OCI-LY1 (cell line): ENCODE measurements around the gene ARL3.
A peak's percentile ranks its signal among the peaks of the same experiment; 100 is the strongest.

Experiments used
- H2AFZ ChIP-seq: fragments of 200-600 bp; sonication (generic), shearing (Covaris generic); 2 replicates; pipeline ENCODE4 v1.6.0; 2014; ENCODE audit warnings: antibody characterized with exemption, mild to moderate bottlenecking, low read length
- H3F3A ChIP-seq: fragments of 200-600 bp; sonication (generic), shearing (Covaris generic); 2 replicates; pipeline ENCODE4 v1.6.0; 2014; ENCODE audit warnings: mild to moderate bottlenecking, antibody characterized with exemption, low read length, moderate library complexity; ENCODE audit not compliant: insufficient read depth
- H3K27ac ChIP-seq: fragments of 200-600 bp; sonication (generic); 2 replicates; pipeline ENCODE4 v1.5.1; 2014; ENCODE audit warnings: low read length, mixed run types, mild to moderate bottlenecking, low read depth; ENCODE audit not compliant: poor library complexity, severe bottlenecking
- H3K27me3 ChIP-seq: fragments of 200-600 bp; sonication (generic); 2 replicates; pipeline ENCODE4 v1.6.0; 2014; ENCODE audit warnings: antibody characterized with exemption, mild to moderate bottlenecking, low read length, moderate library complexity; ENCODE audit not compliant: insufficient read depth
- H3K36me3 ChIP-seq: fragments of 200-600 bp; sonication (generic); 2 replicates; pipeline ENCODE4 v1.6.1; 2014; ENCODE audit warnings: mild to moderate bottlenecking, antibody characterized with exemption, low read length, moderate library complexity, mixed read lengths; ENCODE audit not compliant: insufficient read depth
- H3K4me1 ChIP-seq: fragments of 200-600 bp; sonication (generic); 2 replicates; pipeline ENCODE4 v1.5.1; 2014; ENCODE audit warnings: mild to moderate bottlenecking, low read length, moderate library complexity; ENCODE audit not compliant: insufficient read depth, severe bottlenecking
- H3K4me2 ChIP-seq: fragments of 200-600 bp; sonication (generic), shearing (Covaris generic); 2 replicates; pipeline ENCODE4 v1.6.1; 2014; ENCODE audit warnings: low read length
- H3K4me3 ChIP-seq: fragments of 200-600 bp; sonication (generic); 2 replicates; pipeline ENCODE4 v1.5.1; 2014; ENCODE audit warnings: low read length, low read depth, mild to moderate bottlenecking, mixed read lengths; ENCODE audit not compliant: poor library complexity, severe bottlenecking
- H3K79me2 ChIP-seq: fragments of 200-600 bp; shearing (Covaris generic); 2 replicates; pipeline ENCODE4 v1.6.1; 2016; ENCODE audit warnings: mixed run types, low read length, mixed read lengths; ENCODE audit not compliant: insufficient read depth
- H3K9ac ChIP-seq: fragments of 200-600 bp; sonication (generic), shearing (Covaris generic); 2 replicates; pipeline ENCODE4 v1.6.1; 2014; ENCODE audit warnings: mild to moderate bottlenecking, low read length, mixed read lengths
- H3K9me2 ChIP-seq: fragments of 200-600 bp; sonication (generic), shearing (Covaris generic); 2 replicates; pipeline ENCODE4 v1.6.1; 2014; ENCODE audit warnings: low read depth, mild to moderate bottlenecking, low read length, mixed read lengths
- H3K9me3 ChIP-seq: fragments of 200-600 bp; shearing (Covaris generic); 2 replicates; pipeline ENCODE4 v1.6.1; 2014; ENCODE audit warnings: low read length, mixed read lengths
- H4K20me1 ChIP-seq: fragments of 200-600 bp; sonication (generic), shearing (Covaris generic); 2 replicates; pipeline ENCODE4 v1.6.0; 2016; ENCODE audit warnings: mild to moderate bottlenecking, low read length; ENCODE audit not compliant: insufficient read depth
- EZH2 ChIP-seq: fragments of 200-600 bp; sonication (generic), shearing (Covaris generic); IDR thresholded peaks from 2 replicates; pipeline ENCODE4 v1.8.0; 2017; ENCODE audit warnings: borderline replicate concordance, mixed run types, mild to moderate bottlenecking, antibody characterized with exemption, low read length, moderate library complexity, mixed read lengths
- TF ChIP-seq, protein P1 (sequence below): fragments of 200-600 bp; sonication (generic), shearing (Covaris generic); IDR thresholded peaks from 2 replicates; pipeline ENCODE4 v1.5.1; 2017; ENCODE audit warnings: mild to moderate bottlenecking, antibody characterized with exemption, low read length, moderate library complexity, mixed read lengths

ARL3 gene

DNA sequence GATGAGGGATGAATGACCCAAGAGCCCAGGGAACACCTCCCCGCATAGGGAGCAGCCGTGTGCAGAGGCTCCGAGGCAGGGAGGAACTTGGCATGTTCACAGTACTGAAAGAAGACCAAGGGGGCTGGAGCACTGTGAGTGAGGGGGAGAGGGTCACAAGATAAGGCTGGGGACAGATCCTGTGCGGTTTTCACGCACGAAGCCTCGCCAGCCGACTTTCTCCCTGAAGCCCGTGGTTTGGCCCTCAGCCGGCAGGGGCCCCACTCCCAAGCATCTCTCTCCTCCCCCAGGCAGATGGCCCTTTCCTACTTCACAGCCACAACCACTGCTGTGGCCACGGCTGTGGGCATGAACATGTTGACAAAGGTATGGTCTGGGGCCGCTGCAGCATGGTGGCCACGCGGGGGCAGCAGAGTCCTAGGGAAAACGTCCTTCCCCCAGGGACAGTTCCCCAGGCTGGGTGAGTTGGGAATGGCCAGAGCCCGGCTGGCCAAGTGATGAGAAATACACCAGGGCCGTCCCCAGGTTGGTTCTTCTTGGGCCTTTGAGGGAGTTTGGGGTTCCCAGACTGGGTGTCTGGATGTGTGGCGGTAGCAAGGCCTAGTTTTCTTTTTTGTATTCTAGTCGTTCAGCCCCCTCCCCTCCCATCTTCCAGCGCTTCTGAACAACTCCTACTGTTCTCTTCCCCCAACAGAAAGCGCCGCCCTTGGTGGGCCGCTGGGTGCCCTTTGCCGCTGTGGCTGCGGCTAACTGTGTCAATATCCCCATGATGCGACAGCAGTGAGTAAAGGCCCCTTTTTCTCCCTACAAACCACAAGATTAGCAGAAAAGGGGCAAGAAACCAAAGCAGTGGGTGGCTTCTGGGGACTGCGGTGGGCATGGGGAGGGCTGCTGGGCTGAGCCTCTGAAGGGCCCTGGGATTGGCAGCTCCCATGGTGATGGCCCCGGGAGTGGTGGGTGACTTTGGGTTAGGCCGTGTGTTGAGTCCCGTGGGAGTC lies 15.1 kb upstream of the ARL3 start:
- Histone ChIP-seq H3K9me2 (no peaks in the 10 kb centered on the region), H3K36me3 (peaks cover 35% of the 10 kb centered on the region), H3K4me1 (no peaks in the 10 kb centered on the region), H2AFZ (no peak overlapping the region), H3F3A (no peaks in the 10 kb centered on the region), H3K27me3 (no peaks in the 10 kb centered on the region), H3K27ac (no peak overlapping the region), H3K4me2 (no peak overlapping the region), H3K4me3 (no peak overlapping the region), H3K9me3 (no peaks in the 10 kb centered on the region), H3K79me2 (no peaks in the 10 kb centered on the region), H4K20me1 (no peaks in the 10 kb centered on the region), H3K9ac (no peak overlapping the region)
- TF ChIP-seq, protein P1, sequence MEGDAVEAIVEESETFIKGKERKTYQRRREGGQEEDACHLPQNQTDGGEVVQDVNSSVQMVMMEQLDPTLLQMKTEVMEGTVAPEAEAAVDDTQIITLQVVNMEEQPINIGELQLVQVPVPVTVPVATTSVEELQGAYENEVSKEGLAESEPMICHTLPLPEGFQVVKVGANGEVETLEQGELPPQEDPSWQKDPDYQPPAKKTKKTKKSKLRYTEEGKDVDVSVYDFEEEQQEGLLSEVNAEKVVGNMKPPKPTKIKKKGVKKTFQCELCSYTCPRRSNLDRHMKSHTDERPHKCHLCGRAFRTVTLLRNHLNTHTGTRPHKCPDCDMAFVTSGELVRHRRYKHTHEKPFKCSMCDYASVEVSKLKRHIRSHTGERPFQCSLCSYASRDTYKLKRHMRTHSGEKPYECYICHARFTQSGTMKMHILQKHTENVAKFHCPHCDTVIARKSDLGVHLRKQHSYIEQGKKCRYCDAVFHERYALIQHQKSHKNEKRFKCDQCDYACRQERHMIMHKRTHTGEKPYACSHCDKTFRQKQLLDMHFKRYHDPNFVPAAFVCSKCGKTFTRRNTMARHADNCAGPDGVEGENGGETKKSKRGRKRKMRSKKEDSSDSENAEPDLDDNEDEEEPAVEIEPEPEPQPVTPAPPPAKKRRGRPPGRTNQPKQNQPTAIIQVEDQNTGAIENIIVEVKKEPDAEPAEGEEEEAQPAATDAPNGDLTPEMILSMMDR = peak; percentile 43
- no peak for TF ChIP-seq EZH2

DNA sequence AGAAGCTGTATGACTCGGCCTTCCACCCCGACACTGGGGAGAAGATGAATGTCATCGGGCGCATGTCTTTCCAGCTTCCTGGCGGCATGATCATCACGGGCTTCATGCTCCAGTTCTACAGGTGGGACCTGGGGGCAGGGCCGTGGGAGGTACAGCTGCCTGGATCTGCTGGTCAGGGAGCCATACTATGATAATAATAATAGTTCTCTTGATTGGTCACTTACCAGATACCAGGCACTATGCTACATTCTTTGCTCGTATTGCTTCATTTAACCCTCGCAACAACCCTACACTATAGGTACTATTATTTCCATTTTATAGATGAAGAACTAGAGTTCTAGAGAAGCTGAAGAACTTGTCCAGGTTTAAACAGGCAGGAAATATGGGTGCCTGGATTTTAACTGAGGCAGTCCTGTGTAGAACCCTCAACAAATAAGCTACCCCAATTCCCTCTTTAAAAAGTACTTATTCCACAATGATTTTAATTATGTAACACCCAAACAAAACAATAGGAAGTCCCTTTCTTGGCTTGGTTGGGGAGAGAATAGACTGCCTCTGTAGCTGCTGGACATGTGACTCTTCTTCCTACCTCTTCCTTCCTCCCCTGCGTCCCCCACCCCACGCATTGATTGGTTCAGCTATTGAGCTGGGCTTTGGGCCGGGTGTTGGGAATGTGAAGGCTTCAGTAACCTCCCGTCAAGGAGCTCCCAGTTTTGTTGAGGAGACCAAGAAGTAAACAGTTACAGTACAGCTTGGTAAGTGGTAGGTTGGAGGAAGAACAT lies 13.0 kb upstream of the ARL3 start:
- Histone ChIP-seq H3K79me2 (no peaks in the 10 kb centered on the region), H3K4me3 (no peak overlapping the region), H3K9ac (no peak overlapping the region), H3K4me2 (no peak overlapping the region), H2AFZ (no peak overlapping the region), H4K20me1 (no peaks in the 10 kb centered on the region), H3K9me3 (no peaks in the 10 kb centered on the region), H3K36me3 (peaks cover 34% of the 10 kb centered on the region), H3K27ac (no peak overlapping the region), H3F3A (no peaks in the 10 kb centered on the region), H3K9me2 (no peaks in the 10 kb centered on the region), H3K4me1 (no peaks in the 10 kb centered on the region), H3K27me3 (no peaks in the 10 kb centered on the region)
- TF ChIP-seq, protein P1 = no peak
- TF ChIP-seq EZH2 = no peak

DNA sequence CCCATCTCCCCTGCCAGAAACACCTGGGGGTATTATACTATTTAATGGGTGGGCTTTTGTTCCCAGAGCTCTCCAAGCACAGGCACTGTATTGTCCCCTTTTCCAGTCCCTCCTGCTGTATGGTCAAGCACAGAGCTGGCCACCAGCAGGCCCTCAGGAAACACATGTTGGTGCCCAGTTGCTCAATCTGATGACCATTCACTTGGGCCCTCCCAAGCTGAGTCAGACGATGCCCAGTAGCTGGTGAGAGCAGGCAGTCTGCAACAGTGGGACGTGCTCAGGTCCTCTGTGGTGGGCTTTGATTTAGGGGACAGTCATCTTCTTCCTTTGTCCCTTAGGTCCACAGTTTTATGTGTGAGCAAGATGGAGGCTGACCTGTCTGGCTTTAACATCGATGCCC lies 12.1 kb upstream of the ARL3 start:
- TF ChIP-seq EZH2 = no peak
- TF ChIP-seq, protein P1 = no peak
- Histone ChIP-seq H4K20me1 (no peaks in the 10 kb centered on the region), H3F3A (no peaks in the 10 kb centered on the region), H3K79me2 (no peaks in the 10 kb centered on the region), H3K9ac (no peak overlapping the region), H3K36me3 (peaks cover 36% of the 10 kb centered on the region), H3K4me1 (no peaks in the 10 kb centered on the region), H2AFZ (no peak overlapping the region), H3K9me2 (no peaks in the 10 kb centered on the region), H3K4me3 (no peak overlapping the region), H3K9me3 (no peaks in the 10 kb centered on the region), H3K27ac (no peak overlapping the region), H3K27me3 (no peaks in the 10 kb centered on the region), H3K4me2 (no peak overlapping the region)
